Activated CD8-positive, alpha-beta memory T cell treated with anti-CD3 and anti-CD28 coated beads for 48 hours (primary cell): ENCODE results near the gene FIBIN.
"Not testable (repeated sequence)": the region's sequence is repeated elsewhere in the genome, so short reads cannot be mapped to it uniquely, and the experiment has no call there.

Experiments
- DNase-seq, 3 experiments: peaks; one replicate each; pipeline ENCODE4 v3.0.0-alpha.2; 2020; ENCODE audit warnings: low read depth in 2 of 3, low spot score in 2 of 3

Gene FIBIN

DNA sequence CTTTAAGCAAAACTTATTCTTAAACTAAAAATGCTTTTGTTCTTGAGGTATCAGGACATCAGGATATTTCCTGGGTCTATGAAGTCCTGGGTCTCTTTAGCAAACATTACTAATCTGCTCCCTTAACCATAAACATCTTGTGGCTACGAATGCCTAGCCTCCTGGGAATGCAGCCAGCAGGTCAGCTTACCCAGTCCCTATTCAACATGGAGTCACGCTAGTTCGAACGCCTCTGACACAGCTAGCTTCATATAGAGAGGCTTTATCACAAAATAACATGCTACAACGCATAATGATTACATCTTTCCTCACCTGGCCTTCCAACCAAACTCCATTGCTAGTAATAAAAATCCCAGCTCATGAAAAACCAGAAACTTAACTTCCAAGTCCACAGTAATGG is 17.5 kb upstream of the FIBIN start:
- no peak for DNase-seq

DNA sequence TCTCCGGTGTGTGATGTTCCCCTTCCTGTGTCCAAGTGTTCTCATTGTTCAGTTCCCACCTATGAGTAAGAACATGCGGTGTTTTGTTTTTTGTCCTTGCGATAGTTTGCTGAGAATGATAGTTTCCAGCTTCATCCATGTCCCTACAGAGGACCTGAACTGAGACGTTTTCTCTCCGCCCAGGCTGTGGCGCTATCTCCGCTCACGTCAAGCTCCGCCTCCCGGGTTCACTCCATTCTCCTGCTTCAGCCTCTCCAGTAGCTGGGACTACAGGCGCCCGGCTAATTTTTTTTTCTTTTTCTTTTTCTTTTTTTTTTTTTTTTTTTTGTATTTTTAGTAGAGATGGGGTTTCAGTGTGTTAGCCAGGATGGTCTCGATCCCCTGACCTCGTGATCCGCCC is 16.7 kb upstream of the FIBIN start:
- DNase-seq = not testable (repeated sequence)

DNA sequence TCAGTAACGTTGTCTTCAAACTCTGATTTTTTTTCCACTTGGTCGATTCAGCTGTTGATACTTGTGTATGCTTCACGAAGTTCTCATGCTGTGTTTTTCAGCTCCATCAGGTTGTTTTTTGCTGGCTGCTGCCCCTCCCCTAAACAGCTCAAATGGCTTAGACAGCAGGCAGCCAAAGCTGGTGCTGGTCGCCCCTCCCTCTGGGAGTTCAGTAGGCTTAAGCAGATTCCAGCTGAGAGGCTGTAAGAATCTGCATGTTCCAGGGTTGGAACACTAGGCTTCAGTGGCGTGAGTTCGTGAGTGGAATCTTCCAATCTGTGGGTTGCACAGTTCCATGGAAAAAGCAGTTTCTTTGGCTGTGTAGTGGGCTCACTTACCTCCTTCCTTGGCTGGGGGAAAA is 10.3 kb upstream of the FIBIN start:
- DNase-seq = no peak

DNA sequence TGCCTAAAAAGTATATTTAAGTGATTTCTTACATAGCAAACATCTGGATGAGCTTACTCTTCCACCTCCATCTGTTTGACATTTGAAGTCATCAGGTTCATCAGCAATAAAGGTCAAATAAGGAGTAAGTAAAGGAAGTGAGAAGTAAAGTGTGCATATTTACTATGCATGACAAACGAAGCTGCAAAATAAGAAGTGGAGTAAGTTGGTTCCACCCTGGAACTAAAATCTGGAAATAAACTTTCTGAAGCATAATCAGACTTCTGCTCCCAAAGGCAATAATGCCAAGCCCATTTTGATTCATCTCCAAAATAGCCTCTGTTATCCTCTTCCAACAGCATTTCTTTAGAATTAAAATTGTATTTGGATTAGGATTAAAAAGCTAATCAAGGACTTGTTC is 8.4 kb upstream of the FIBIN start:
- no peak for DNase-seq

DNA sequence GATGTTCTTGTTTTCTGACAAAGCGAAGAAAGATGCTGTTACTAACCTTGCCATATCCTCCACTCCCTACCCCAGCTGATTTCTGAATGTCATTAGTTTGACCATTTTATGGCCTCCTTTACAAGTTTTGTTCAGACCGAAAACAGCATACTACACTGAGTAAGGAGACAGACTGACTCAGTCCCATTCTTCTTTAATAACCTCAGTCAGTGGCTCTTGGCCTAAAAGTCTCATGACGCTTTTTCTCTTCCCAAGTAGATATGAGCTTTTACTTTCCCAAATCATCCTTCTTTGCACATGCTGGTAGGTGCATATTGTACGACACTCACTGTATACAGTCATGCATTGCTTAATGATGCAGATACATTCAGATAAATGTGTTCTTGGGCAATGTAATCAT is 8.0 kb upstream of the FIBIN start:
- DNase-seq = no peak

DNA sequence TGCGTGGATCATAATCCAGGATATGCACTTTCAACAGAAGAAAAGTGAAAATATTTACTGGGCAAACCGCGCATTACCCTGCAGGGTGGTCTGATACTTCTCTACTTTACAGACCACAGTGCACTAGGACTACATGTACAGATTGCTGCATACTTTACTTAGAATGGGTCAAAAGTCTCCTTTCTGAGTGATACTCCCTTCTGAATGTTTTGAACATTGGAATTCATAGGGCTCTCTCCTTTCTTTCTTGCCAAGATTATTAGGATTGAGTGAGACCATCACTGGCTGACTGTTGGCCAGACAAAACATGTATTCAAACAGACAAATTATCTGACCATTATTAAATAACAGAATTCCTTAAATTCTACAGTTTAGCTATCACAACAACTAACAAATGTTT is 6.6 kb upstream of the FIBIN start:
- DNase-seq = no peak

DNA sequence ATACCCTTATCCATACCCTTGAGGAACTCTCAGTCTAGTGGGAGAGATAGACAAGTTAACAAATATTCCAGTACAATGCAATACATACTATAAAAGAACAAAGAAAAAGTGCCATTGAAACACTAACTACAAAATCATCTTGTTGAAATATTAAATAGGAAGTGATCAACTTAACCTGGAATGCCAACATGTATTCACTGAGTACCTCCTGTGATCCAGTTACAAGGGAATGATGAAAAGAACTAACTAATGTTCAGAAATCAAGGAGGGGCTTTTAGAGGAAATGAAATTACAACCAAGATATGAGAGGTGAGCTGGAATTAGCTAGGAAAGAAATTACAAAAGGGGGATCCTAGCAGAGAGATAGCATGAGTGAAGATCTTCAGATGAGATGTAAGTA is 6.2 kb upstream of the FIBIN start:
- no peak for DNase-seq

DNA sequence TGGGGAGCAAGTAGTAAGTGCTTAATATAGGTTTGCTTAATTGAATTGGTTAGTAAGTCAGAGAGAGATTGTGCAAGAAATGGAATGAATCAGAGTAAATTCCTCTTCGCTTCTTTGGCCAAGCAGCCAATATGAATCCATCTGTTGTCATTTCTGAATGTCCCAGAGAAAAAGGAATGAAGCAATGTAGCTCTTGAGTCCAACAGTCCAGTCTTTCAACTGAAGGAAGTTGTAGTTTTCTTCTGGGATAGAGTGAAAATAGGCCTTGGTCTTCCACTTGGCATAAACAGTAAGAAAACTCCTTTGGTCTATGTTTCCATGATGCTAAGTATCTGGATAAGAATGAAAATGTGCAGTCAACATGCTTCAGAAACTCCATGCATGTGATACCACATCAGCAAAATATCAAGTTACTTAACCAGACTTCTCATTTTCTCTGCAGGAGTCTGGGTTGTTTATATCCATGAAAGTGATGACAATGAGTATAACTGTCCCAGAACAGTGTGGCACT is 1.8 kb upstream of the FIBIN start:
- no peak for DNase-seq

DNA sequence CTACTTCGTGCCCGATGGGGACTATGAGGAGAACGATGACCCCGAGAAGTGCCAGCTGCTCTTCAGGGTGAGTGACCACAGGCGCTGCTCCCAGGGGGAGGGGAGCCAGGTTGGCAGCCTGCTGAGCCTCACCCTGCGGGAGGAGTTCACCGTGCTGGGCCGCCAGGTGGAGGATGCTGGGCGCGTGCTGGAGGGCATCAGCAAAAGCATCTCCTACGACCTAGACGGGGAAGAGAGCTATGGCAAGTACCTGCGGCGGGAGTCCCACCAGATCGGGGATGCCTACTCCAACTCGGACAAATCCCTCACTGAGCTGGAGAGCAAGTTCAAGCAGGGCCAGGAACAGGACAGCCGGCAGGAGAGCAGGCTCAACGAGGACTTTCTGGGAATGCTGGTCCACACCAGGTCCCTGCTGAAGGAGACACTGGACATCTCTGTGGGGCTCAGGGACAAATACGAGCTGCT is 751 bp downstream of the FIBIN start:
- no peak for DNase-seq

DNA sequence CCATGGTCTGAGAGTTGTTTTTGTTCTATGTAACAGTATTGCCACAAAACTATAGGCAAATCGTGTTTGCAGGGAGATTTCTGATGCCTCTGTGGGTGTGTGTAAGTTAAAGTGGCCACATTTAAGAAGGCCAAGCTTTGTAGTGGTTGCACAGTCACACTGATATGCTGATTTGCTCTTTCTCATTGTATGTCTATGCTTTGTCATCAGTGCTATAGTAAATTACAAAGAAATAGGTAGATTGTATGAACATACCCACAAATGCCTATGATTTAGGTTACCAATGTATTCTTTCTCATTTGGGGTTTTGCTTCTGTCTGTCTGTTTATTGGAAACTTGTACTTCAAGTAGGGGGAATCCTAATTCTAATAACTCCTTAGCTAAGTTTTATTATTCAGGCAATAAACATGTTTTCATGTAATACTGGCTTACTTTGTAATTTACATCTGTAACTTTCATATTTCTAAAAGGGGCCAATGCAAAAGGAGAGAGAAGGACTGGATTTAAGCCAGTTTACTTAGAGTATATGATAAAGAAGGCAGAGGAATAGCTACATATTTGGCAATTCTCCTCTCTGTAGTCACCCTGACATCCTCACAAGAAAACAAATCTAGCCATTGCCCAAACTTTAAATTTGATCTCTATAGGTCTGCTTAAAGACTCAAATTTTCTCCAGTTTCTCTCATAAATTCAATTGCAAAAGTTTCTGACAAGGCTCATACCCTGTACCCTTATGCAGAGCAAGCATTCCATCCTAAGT is 2.0 kb downstream of the FIBIN start:
- DNase-seq = no peak

DNA sequence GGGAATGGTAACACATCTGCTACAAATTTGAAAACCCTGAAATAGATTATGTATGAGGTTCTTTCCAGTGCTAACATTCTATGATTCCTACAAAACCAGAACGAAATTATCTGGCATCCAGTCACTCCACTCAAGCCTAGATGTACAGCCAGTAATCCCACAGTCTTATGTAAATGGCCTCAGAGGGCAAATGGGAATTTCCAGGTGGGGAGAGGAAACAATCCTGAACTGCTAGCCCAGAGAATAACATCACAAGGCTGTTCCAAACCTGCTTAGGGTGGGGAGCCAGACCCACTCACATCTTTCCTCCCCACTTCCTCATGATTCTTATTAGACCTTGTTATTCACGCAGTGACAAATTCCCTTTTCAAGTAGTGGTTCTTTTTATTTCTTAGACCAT is 3.5 kb downstream of the FIBIN start:
- DNase-seq = no peak

DNA sequence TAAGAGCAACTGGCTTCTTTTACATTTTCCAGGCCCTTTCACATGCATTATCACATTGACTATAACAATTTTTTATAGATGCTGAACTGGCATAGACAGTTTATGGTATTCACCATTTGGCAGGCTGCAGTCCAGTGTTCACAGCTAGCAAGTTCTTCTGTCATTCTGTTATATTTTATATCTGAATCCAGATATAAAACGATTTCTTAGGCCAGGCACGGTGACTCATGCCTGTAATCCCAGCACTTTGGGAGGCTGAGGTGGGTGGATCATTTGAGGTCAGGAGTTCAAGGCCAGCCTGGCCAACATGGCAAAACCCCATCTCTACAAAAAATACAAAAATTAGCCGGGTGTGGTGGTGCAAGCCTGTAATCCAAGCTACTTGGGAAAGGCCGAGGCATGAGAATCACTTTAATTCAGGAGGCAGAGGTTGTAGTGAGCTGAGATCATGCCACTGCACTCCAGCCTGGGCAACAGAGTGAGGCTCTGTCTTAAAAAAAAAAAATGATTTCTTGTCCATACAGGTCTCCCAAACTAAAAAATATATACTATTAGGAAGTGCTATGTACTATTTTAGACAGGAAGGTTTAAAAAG is 7.3 kb downstream of the FIBIN start:
- not testable (repeated sequence) for DNase-seq

DNA sequence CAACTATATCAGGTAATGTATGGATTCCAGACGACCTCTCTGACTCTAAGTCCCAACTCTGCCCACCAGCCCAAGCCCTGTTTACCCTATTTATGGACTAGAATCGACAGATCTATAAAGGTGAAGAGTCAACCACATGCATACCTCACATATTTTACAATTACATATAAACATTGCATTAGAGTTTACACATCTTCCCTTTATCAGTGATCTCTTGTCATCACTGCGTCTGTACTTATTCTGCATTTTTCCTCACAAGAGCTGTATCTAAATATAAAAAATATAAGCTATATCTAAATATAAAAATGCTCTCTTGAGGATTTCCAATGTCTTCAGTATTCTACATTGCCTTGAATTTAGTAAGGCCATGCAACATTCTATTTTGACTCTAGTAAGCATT is 8.5 kb downstream of the FIBIN start:
- no peak for DNase-seq

DNA sequence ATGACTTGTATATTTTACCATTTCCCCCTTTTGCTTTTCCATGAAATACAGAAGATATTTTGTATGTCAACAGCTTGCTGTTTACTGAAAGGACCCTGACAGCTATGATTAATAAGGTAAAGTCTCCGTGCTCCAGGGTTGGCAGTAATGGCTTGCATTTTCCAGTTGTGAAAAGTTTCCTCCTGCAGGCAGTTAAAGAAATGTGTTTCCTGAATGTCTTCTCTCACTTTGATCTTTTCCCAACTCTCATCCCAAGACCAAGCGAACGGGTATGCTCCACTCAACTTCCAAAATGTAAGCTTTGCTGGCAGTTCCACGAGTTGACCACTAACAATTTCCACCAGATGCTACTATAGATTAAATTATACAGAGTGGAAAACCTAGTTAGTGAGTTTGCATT is 8.9 kb downstream of the FIBIN start:
- DNase-seq = no peak

DNA sequence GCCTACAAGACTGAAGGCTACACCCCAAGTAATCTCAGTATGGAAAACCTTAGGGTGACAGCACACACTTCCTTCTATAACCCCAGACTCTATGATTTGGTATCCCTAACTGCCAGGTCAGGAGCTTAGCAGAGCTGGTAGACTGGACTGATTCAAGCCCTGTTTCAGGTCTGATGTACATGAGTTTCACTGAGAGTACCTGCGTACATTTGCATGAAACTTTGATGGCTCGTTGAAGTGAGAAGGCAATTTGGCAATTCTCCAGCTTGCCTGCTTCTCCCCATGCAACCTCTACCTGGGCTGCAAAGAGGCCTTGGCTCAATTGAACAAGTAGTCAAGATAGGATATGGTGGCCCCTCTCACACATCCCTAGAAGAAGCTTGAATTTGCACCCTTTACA is 10.2 kb downstream of the FIBIN start:
- no peak for DNase-seq

DNA sequence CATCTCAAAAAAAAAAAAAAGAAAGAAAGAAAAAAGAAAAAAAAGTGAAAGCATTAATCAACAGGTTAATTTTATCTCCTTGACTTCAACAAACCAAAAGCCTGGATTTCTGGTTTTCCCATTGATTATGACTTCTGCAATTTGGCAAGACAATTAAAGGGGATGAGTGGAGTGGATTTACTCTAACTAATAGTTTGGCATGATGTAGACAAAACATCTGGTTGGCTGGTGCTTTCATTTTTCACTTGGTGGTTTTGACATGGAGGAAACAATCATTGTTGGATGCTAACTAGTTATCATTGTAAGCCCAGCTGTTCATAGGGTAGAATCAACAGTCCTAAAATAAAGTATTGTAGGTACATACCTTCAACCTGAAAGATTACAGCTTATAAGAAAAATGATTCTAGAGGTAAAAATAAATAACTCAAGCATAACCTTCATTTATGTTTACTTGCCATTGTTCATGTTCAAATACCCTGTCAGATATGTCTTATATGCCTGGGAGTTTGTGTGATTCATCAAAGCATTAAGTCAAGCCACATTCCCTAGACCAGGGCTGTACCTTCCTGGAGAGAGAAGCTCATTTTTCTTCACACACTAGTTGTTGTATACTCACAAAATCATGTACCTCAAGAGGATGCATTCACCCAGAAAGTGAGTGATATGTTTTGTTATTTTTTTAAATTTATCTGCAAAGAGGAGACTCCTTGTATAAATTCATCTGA is 15.1 kb downstream of the FIBIN start:
- DNase-seq = no peak

DNA sequence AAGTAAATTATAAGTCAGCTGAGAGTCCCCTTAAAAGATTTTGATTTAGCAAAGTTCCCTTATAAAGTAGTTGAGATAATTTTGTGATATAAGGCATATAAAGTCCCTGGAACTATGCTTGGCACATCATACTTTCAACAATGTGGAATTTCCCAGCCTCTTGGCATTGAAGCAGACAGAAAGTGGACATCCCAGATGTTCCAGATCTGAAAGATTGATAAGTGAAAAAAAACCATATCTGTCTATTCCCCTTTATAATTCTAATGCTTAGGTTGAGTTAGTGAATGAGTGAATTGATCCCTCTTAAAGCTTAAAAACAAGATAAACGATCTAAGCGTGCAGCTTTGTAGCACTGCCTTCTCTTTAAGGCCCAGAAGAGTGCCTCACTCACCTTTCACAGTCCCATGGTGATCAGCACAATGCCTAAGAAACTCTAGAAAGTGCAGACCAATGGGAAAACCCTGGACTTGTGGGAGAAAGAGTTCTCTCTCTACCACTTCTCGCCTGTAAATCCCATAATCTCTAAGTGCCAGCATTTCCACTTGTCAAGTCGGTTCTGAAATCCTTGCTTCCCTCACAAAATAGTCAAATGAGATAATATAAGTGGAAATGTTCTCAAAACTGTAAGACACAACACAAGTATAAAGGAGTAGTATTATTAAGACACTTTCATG is 17.8 kb downstream of the FIBIN start:
- no peak for DNase-seq

DNA sequence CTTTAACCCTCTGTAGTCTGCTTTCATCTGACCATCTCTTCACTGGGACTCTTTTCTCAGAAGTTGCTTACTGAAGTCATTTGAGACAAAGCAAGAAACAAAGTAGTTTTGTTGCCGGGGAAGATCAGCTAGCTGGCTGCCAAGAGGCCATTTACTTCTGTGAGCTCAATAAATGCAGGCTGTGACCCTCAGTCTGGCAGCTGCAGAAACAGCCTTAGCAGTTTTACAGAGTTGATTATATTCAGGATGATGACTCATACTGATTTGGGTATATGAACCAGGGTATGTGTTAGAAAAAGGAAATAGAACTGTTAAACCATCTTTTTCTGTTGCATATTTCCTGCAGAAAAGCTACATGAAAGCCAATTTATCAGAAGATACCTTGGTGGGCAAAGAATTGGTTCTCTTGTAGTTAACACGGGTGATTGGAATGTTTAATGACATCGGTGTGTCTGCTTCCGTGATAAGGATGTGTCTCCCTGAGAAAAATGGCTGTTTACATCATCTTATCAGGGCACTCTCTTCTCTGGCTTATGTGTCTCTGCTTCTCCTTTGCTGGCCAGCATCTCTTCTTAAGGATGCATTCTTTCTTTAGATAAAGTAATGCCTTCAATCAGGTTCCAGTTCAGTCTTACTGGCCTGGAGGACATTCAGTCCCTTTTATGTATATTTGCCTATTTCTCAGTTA is 18.5 kb downstream of the FIBIN start:
- no peak for DNase-seq

DNA sequence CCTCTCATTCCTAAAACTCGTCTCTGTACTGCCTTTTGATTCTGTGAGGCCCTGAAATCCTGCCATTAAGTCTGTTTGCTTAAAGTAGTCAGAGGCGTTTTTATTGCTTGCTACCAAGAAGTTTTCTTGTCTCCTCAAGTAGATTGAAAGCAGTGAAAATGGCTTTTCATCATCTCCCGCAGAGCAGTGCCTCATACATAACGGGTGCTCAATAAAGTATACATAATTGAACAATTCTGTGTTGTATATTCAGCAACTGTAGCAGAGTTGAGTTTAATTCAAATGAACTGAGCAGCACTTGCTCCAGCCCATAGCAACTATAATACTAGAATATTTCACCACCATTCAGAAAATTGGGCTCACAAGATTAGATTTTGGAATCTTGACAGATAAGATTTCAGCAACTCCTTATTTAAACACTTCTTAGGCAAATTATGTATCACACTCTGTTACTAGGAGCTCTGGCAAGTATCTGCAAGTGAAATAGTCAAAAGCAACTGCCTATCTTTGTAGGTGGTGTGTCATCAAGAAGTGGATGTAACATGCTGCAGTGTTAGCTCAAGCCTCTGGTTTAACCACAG is 20.0 kb downstream of the FIBIN start:
- no peak for DNase-seq

DNA sequence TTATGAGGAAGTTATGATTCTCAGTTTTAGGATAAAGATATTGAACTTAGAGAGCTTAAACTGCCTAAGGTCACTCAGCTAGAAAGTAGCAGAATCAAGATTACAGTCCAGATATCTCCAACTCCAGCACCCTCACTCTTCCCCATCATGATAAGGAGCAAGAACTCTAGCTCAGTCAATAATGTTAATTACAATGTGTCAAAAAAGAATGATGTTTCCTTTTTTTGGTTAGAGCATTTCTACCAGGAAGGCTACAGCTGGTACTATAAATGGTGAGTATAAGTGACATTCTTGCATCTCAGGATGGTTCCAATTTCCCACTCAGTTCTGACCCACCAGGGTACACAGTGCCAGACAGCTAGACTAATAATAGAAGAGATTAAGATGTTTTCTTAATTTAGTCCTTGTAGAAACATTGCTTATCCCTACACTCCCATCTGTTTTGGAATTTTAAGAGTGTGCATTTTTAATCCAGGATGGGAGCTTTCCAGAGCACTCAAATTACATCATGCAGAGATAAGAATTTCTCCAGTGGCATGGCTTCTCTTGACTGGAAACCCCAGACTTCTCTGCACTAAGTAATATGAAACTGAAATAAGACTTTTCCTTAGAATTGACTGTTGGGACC is 25.1 kb downstream of the FIBIN start:
- DNase-seq = no peak
